ENCODE results near the gene CANX.
"Not testable (repeated sequence)": the region's sequence is repeated elsewhere in the genome, so short reads cannot be mapped to it uniquely, and the experiment has no call there.

Gene CANX, protein sequence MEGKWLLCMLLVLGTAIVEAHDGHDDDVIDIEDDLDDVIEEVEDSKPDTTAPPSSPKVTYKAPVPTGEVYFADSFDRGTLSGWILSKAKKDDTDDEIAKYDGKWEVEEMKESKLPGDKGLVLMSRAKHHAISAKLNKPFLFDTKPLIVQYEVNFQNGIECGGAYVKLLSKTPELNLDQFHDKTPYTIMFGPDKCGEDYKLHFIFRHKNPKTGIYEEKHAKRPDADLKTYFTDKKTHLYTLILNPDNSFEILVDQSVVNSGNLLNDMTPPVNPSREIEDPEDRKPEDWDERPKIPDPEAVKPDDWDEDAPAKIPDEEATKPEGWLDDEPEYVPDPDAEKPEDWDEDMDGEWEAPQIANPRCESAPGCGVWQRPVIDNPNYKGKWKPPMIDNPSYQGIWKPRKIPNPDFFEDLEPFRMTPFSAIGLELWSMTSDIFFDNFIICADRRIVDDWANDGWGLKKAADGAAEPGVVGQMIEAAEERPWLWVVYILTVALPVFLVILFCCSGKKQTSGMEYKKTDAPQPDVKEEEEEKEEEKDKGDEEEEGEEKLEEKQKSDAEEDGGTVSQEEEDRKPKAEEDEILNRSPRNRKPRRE

DNA sequence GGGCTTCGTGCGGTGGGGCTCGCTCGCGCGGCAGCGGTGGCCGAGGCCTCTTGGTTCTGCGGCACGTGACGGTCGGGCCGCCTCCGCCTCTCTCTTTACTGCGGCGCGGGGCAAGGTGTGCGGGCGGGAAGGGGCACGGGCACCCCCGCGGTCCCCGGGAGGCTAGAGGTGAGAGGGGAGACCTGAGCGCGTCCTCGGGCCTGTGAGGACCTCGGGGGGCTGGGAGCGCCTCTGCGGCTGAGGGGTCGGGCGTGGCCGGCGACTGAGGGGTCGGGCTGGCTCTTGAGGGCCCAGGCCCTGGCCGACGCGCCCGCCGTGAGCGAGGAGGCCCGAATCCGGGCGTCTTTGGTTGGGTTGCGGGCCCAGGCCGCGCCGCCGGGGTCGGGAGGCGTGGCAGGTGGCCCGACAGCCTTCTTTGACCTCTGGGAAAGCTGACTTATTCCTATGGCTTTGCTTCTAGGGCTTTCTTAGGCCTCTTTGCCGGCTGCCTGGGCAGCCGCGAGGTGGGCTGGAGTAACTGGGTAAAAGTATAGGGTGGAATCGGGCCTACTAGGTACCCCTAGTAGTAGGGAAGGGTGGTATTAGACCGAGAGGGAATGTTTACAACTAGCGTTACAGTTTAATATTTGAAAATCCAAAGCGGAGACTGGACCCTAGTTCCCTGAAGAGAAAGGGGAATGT lies at the start of gene CANX:
CANX (plus strand) TSS at position 33 of the 681 bp plus-strand sequence. CDS start 6,715 bp downstream, outside the sequence.
- H3K27ac ChIP-seq: peak within 1 kb of the TSS; percentile 99
- TF ChIP-seq, protein P1, sequence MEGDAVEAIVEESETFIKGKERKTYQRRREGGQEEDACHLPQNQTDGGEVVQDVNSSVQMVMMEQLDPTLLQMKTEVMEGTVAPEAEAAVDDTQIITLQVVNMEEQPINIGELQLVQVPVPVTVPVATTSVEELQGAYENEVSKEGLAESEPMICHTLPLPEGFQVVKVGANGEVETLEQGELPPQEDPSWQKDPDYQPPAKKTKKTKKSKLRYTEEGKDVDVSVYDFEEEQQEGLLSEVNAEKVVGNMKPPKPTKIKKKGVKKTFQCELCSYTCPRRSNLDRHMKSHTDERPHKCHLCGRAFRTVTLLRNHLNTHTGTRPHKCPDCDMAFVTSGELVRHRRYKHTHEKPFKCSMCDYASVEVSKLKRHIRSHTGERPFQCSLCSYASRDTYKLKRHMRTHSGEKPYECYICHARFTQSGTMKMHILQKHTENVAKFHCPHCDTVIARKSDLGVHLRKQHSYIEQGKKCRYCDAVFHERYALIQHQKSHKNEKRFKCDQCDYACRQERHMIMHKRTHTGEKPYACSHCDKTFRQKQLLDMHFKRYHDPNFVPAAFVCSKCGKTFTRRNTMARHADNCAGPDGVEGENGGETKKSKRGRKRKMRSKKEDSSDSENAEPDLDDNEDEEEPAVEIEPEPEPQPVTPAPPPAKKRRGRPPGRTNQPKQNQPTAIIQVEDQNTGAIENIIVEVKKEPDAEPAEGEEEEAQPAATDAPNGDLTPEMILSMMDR (conservative IDR thresholded peaks at IDR 0.05): no peak

DNA sequence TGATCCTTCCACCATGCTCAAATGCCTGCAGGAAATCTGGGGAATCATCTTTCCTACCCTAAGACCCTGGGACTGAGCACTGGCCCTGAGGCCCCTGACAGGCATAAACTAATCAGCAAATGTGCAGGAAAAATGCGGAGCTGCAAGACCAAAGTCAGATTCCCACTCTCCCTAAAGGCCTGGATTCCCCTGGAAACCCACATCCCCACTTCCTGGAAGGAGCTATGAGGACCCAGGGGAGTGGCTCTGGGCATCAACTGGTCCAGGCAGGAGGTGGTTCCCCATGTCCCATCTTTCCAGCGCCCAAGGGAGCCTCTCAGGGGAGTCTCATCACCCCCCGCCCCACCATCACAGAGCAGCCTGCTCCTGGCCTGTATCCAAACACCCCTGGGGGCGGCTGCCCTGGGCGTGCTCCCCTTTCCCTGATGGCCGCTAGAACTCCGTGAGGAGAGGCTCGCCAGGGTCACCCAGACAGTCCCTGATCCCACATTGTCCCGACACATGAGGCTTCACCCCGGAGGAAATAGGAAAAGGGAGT lies 49.5 kb upstream of the CANX start:
- not testable (repeated sequence) for H3K27ac ChIP-seq

DNA sequence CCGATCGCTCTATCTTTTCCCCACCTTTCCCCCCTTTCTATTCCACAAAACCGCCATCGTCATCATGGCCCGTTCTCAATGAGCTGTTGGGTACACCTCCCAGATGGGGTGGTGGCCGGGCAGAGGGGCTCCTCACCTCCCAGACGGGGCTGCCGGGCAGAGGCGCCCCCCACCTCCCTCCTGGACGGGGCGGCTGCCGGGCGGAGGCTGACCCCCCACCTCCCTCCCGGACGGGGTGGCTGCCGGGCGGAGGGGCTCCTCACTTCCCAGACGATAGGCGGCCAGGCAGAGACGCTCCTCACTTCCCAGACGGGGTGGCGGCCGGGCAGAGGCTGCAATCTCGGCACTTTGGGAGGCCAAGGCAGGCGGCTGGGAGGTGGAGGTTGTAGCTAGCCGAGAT lies 48.5 kb upstream of the CANX start:
- not testable (repeated sequence) for H3K27ac ChIP-seq

DNA sequence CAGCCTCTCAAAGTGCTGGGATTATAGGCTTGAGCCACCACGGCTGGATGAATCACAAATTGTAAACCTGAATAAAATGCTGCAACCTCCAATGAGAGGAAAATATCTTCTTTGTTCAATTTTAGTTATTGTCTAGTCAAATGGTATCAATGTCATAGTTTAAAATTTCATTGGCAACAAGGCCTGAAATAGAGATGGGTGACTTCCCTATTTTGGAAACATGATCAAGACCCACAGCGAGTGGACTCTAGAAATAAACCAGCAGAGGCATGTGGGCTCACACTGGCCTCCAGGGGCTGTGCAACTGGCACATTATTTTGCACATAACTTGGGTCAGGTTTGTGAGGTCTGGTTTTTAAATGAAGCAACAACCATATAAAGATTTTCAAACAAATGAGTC lies 45.6 kb upstream of the CANX start:
- not testable (repeated sequence) for H3K27ac ChIP-seq

DNA sequence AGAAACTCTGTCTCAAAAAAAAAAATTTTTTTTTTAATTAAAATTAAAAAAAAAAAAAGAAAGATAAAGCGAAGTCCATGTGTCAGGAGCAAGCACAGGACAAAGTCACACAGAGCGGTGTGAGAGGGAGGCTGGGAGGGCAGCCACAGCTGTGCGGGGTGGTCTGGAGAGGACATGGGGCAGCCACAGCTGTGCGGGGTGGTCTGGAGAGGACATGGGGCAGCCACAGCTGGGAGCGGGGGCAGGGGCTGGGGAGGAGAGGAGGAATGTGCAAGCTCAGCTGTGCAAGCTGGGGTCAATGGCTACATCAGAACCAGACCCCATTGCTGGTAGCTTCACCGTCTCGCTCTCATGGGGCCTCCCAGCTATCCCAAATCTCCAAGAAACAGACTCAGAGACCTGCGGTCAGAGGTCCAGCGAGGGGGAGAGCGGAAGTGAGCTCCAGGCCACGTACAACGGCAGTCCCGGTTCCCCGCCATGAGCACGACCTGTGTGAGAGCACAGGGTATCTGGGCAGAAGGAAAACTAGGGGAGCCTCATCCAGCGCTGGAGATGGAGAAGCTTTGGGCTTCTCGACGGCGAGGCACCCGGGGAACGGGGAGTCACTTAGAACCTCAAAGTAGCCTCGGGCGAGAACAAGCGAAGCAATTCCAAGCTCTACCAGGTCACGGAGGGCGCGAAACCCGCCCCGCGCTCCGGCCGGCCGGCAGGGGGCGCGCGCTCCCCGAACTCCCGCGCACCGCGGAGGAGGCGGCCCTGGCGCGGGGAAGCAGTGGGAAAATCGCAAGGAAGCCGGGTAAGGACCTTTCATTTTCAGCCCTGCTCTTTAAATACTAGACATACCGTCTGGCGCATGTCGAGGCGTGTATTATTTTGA lies 41.2 kb upstream of the CANX start:
- not testable (repeated sequence) for H3K27ac ChIP-seq

DNA sequence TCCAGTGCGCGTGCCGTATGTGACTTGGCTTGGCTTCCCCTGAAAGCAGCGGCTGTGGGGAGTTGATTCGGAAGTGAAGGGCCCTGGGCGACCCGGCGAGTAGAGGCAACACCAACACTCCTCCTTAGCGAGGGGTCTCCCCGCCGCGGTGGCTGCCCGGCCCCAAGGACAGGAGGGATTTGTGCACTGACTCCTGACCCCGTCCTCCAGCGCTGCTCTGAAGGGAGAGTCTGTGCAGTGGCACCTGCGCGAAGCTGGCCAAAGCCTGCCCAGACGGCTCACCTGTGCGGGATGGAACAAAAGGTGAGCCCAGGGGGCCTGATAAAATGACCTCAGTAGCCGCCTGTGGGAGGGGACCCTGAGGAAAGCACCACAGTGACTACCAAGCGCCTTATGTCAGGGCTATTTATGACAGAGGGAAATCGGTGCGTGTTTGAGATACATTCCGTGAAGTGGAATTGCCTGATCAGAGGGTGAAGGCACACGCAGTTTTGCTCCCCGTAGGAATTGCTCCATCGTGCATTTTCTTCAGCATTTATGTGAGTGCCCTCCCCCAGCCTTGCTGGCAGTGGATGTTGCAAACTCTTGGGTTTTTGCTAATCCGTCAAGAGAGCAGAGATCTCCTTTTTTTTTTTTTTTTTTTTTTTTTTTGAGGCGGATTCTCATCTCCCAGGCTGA lies 40.4 kb upstream of the CANX start:
- peak overlapping the region; percentile 81 for H3K27ac ChIP-seq

DNA sequence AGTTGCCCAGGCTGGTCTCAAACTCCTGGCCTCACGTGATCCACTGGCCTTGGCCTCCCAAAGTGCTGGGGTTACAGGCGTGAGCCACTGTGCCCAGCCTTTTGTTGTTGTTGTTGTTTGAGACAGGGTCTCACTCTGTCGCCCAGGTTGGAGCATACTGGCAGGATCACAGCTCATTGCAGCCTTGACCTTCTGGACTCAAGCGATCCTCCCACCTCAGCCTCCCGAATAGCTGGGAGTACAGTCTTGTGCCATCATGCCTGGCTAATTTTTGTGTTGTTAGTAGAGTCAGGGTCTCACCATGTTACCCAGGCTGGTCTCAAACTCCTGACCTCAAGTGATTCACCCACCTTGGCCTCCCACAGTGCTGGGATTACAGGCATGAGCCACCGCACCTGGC lies 37.1 kb upstream of the CANX start:
- not testable (repeated sequence) for H3K27ac ChIP-seq

DNA sequence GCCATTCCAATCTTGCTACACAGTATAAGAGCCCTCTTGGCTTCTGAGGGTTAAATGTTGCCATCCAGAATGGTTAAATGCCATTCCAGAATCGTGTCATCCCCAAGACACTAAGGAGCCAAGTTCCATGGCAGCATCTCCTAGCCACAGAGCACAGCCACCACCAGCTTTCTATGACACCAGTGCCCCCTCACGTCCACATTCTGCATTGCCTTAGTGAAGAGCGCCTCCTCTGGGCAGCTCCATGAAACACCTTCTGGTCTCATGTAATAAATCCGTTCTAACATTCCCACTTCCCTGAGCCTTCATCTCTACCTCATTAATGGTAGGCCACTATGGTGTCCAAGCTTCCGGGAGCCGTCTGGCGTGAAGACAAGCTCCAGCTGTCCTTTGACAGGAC lies 30.4 kb upstream of the CANX start:
- TF ChIP-seq, protein P1 (conservative IDR thresholded peaks at IDR 0.05): peak; percentile 25
- no peak overlapping the region for H3K27ac ChIP-seq

DNA sequence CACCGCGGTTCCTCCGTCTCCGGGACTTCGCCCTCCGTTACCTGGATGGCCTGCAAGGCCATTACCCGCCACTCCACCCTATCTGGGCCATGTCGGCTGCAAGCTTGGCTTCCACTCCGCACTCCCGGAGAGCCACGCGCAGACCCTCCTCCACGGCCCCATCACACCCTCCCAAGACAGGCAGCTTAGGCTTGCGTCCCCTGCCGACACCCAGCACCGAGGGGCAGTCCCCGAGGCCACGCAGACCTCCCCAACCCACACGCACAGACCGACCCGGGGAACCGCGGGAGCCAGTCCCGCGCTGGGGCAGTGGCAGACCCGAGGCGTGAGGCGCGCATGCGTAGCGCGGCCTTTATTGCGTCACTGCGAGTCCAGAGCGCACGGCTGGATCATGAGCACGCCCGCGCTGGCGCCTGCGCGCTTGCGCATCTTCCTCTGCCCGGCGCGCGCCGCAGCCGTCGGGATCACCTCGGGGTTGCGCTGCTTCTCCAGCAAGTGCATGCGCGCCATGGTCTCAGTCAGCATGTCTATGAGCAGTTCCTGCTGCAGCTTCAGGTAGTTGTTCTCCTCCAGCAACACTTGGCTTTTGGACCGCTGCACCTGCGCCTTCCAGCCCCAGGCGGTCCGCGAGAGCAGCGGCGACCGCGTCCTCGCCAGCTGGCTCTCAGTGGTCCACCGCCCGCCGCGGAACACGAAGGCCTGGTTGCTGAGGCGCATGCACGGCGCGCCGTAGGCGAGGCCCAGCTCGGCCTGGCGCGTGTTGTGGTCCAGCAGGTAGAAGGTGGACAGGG lies 20.3 kb upstream of the CANX start:
- peak overlapping the region; percentile 93 for H3K27ac ChIP-seq
- TF ChIP-seq, protein P1 (conservative IDR thresholded peaks at IDR 0.05): 0 out of 2 replicates have a peak, but pooled peaks have one; percentile 14

Measured in VCaP (cell line).